IMR-90 (cell line): ENCODE measurements around the gene ILK. TPM values are rescaled to one million over a fixed set of nuclear protein-coding genes. Genes with fewer than 3 reads are reported as not detected.
A peak's percentile ranks its signal among the peaks of the same experiment; 100 is the strongest.

Experiments used
- ATAC-seq: fragments of 200-7000 bp; cut with Tn5 transposase; 2 replicates; pipeline ENCODE4 v1.9.1; 2020; ENCODE audit warnings: low read depth, mild to moderate bottlenecking, moderate library complexity
- BruUV-seq: library from RNA; stranded (reverse); fragments of 400-500 nt; replicated peaks from 2 replicates; lab custom pipeline; 2021; lab: Mats Ljungman, UMichigan
- CTCF ChIA-PET: fragments of 300-600 bp; formaldehyde crosslinking; extraction: SDS; loops from one replicate; lab custom pipeline; 2021; ENCODE audit warnings: antibody characterized with exemption; lab: Yijun Ruan, JAX
- POLR2A ChIA-PET: fragments of 300-600 bp; sonication (Branson Sonifier 250); formaldehyde crosslinking; loops from one replicate; lab custom pipeline; 2022; ENCODE audit warnings: antibody characterized with exemption; ENCODE audit not compliant: unreplicated experiment; lab: Charles Lee
- DNase-seq: peaks from one replicate; pipeline ENCODE4 v3.0.0; 2013
- H2AFZ ChIP-seq: replicated peaks from 2 replicates; pipeline ENCODE3; 2013; ENCODE audit warnings: low read length, mild to moderate bottlenecking; ENCODE audit not compliant: poor library complexity
- H2AK5ac ChIP-seq: 2 replicates; pipeline ENCODE4 v1.6.1; 2013; ENCODE audit warnings: low read depth, low read length, inconsistent platforms
- H2AK9ac ChIP-seq: replicated peaks from 2 replicates; pipeline ENCODE3; 2013; ENCODE audit warnings: mild to moderate bottlenecking, low read depth, low read length, moderate library complexity; ENCODE audit not compliant: poor library complexity
- H2BK120ac ChIP-seq: 2 replicates; pipeline ENCODE4 v1.6.1; 2013; ENCODE audit warnings: low read depth, low read length, inconsistent platforms
- H2BK15ac ChIP-seq: 3 replicates; pipeline ENCODE4 v1.6.1; 2013; ENCODE audit warnings: low read depth, low read length, inconsistent platforms
- H2BK20ac ChIP-seq: 2 replicates; pipeline ENCODE4 v1.6.1; 2013; ENCODE audit warnings: low read depth, mild to moderate bottlenecking, inconsistent platforms, low read length, moderate library complexity
- H2BK5ac ChIP-seq: 2 replicates; pipeline ENCODE4 v1.6.1; 2013; ENCODE audit warnings: mild to moderate bottlenecking, low read depth, low read length, inconsistent platforms; ENCODE audit not compliant: poor library complexity, severe bottlenecking
- H3K14ac ChIP-seq: replicated peaks from 2 replicates; pipeline ENCODE4 v1.6.1; 2013; ENCODE audit warnings: low read depth, low read length, inconsistent platforms
- H3K18ac ChIP-seq: 2 replicates; pipeline ENCODE4 v1.6.1; 2013; ENCODE audit warnings: low read depth, low read length, control low read depth
- H3K23ac ChIP-seq: 2 replicates; pipeline ENCODE4 v1.6.1; 2013; ENCODE audit warnings: low read depth, low read length, inconsistent platforms
- H3K27ac ChIP-seq: 2 replicates; pipeline ENCODE4 v1.5.1; 2013; ENCODE audit warnings: mild to moderate bottlenecking, control low read depth, low read length; ENCODE audit not compliant: insufficient read depth
- H3K27me3 ChIP-seq: 2 replicates; pipeline ENCODE4 v1.6.1; 2013; ENCODE audit warnings: low read length; ENCODE audit not compliant: control insufficient read depth, insufficient read depth
- H3K36me3 ChIP-seq: 2 replicates; pipeline ENCODE4 v1.6.1; 2013; ENCODE audit warnings: low read length, mixed read lengths; ENCODE audit not compliant: control insufficient read depth, insufficient read depth
- H3K4ac ChIP-seq: 2 replicates; pipeline ENCODE4 v1.6.1; 2013; ENCODE audit warnings: low read depth, low read length, inconsistent platforms
- H3K4me1 ChIP-seq: 2 replicates; pipeline ENCODE4 v1.6.1; 2013; ENCODE audit warnings: low read length, mixed read lengths; ENCODE audit not compliant: control insufficient read depth, insufficient read depth
- H3K4me2 ChIP-seq: 2 replicates; pipeline ENCODE4 v1.6.1; 2013; ENCODE audit warnings: low read depth, mild to moderate bottlenecking, control low read depth, low read length, moderate library complexity
- H3K4me3 ChIP-seq: 2 replicates; pipeline ENCODE4 v1.5.1; 2013; ENCODE audit warnings: low read depth, mild to moderate bottlenecking, control low read depth, low read length, moderate library complexity; ENCODE audit not compliant: insufficient read depth
- H3K56ac ChIP-seq: 2 replicates; pipeline ENCODE4 v1.6.1; 2013; ENCODE audit warnings: low read length, inconsistent platforms; ENCODE audit not compliant: insufficient read depth; ENCODE audit errors: extremely low read depth
- H3K79me1 ChIP-seq, 2 experiments: 2 replicates each; pipeline ENCODE4 v1.6.1; 2013; ENCODE audit warnings: low read length in 2 of 2, inconsistent platforms in 1 of 2, low read depth in 1 of 2
- H3K9ac ChIP-seq: 2 replicates; pipeline ENCODE4 v1.6.1; 2013; ENCODE audit warnings: low read depth, low read length, control low read depth
- H3K9me1 ChIP-seq: 2 replicates; pipeline ENCODE4 v1.6.1; 2013; ENCODE audit warnings: low read length, inconsistent platforms; ENCODE audit not compliant: insufficient read depth
- H3K9me3 ChIP-seq: 2 replicates; pipeline ENCODE4 v1.6.1; 2013; ENCODE audit warnings: low read length; ENCODE audit not compliant: control insufficient read depth, insufficient read depth
- H4K20me1 ChIP-seq: 2 replicates; pipeline ENCODE4 v1.6.1; 2013; ENCODE audit warnings: low read length, inconsistent platforms; ENCODE audit not compliant: insufficient read depth
- H4K5ac ChIP-seq: 2 replicates; pipeline ENCODE4 v1.6.1; 2013; ENCODE audit warnings: mild to moderate bottlenecking, low read depth, low read length, control low read depth
- H4K8ac ChIP-seq, 2 experiments: 2 replicates each; pipeline ENCODE4 v1.6.1; 2013; ENCODE audit warnings: low read depth in 2 of 2, low read length in 2 of 2, control low read depth in 1 of 2, inconsistent platforms in 1 of 2
- H4K91ac ChIP-seq: 2 replicates; pipeline ENCODE4 v1.6.1; 2013; ENCODE audit warnings: low read depth, low read length, inconsistent platforms; ENCODE audit not compliant: insufficient read depth
- BHLHE40 ChIP-seq: fragments of 150-350 bp; IDR thresholded peaks from 2 replicates; pipeline ENCODE4 v1.6.1; 2016; ENCODE audit warnings: mild to moderate bottlenecking, low read depth, low read length
- CEBPB ChIP-seq: IDR thresholded peaks from 2 replicates; pipeline ENCODE4 v1.6.1; 2012; ENCODE audit warnings: low read depth, low read length, improper control_type of control experiment
- CHD1 ChIP-seq: IDR thresholded peaks from 2 replicates; pipeline ENCODE4 v1.6.1; 2012; ENCODE audit warnings: low read depth, low read length, improper control_type of control experiment
- ELK1 ChIP-seq: fragments of 150-350 bp; IDR thresholded peaks from 2 replicates; pipeline ENCODE4 v1.6.1; 2016; ENCODE audit warnings: low read depth, mild to moderate bottlenecking, low read length, moderate library complexity, borderline replicate concordance
- FOS ChIP-seq: fragments of 150-350 bp; IDR thresholded peaks from 2 replicates; pipeline ENCODE4 v1.6.1; 2016; ENCODE audit warnings: low read depth, low read length
- MAFK ChIP-seq: IDR thresholded peaks from 2 replicates; pipeline ENCODE4 v1.6.1; 2012; ENCODE audit warnings: low read depth, low read length, improper control_type of control experiment
- MAZ ChIP-seq: IDR thresholded peaks from 2 replicates; pipeline ENCODE4 v1.6.1; 2012; ENCODE audit warnings: low read depth, mild to moderate bottlenecking, low read length, improper control_type of control experiment, moderate library complexity, borderline replicate concordance
- MXI1 ChIP-seq: IDR thresholded peaks from 2 replicates; pipeline ENCODE4 v1.6.1; 2012; ENCODE audit warnings: low read depth, mild to moderate bottlenecking, low read length, moderate library complexity, borderline replicate concordance
- NFE2L2 ChIP-seq: fragments of 150-350 bp; IDR thresholded peaks from 2 replicates; pipeline ENCODE4 v1.6.1; 2016; ENCODE audit warnings: low read depth, mild to moderate bottlenecking, low read length
- RCOR1 ChIP-seq: IDR thresholded peaks from 2 replicates; pipeline ENCODE4 v1.6.1; 2012; ENCODE audit warnings: mild to moderate bottlenecking, low read length, improper control_type of control experiment; ENCODE audit not compliant: insufficient replicate concordance
- RFX5 ChIP-seq: IDR thresholded peaks from 2 replicates; pipeline ENCODE4 v1.8.0; 2012; ENCODE audit warnings: low read depth, mild to moderate bottlenecking, low read length, moderate library complexity
- USF2 ChIP-seq: fragments of 150-350 bp; IDR thresholded peaks from 2 replicates; pipeline ENCODE4 v1.6.1; 2017; ENCODE audit warnings: mild to moderate bottlenecking, antibody characterized with exemption, low read length, low read depth
- WGBS, 2 experiments: methylation state at CpG; one replicate each; pipeline versions ENCODE4 v1.1.5 to v1.1.7; 2013; ENCODE audit warnings: missing lambda C conversion rate in 2 of 2; ENCODE audit not compliant: insufficient read length in 1 of 2; ENCODE audit errors: extremely low coverage in 2 of 2; 5-methylcytosine and 5-hydroxymethylcytosine counted together
- dilution Hi-C: fragments of 300-500 bp; cut with HindIII; formaldehyde crosslinking; loops from one replicate; pipeline ENCODE4 v1.14.3; 2018; ENCODE audit warnings: low sequenced_read_pairs; ENCODE audit not compliant: unreplicated experiment
- in situ Hi-C: fragments of 300-500 bp; cut with MboI; formaldehyde crosslinking; loops from 3 replicates; pipeline ENCODE4 v1.14.3; 2019; ENCODE audit warnings: low sequenced_read_pairs, inconsistent platforms, mixed read lengths
- intact Hi-C: fragments of 100-400 bp; cut with micrococcal nuclease; formaldehyde crosslinking; loops from 2 replicates; pipeline ENCODE4 v1.10.0; 2022
- polyA plus RNA-seq, 3 experiments: library from polyadenylated mRNA; depleted of rRNA; stranded (reverse); fragments of >200 nt; gene quantifications; 2 replicates each; pipeline ENCODE4 v1.2.3, GENCODE V29; 2012; ENCODE audit warnings: low replicate concordance in 1 of 3
- total RNA-seq: library from RNA; depleted of rRNA; stranded (reverse); fragments of >200 nt; gene quantifications from 2 replicates; pipeline ENCODE4 v1.2.3, GENCODE V29; 2012

Gene ILK
- total and polyA plus RNA-seq, 2 of the 4 experiments (the other 2 are of a cell fraction), result 339 to 389 TPM

- Histone ChIP-seq H3K9ac (0 out of 2 replicates have a peak overlapping the region, but pooled peaks have one; percentile 75), H3K4ac (peak overlapping the region; percentile 89), H3K56ac (no peak overlapping the region; the same call in 1 of the 2 replicates), H3K18ac (no peak overlapping the region), H3K9me1 (peaks cover 29% of the 10 kb centered on the region), H3K14ac (no peak overlapping the region; the same call in 1 of the 2 replicates), H2BK5ac (peak overlapping the region; percentile 89), H4K5ac (peak overlapping the region; percentile 27), H3K4me2 (no peak overlapping the region), H4K8ac (peak overlapping the region; percentile 80 to 85; a peak in 2 of 4 replicates), H2BK120ac (no peak overlapping the region), H3K79me1 (peaks cover 31 to 68% of the 10 kb centered on the region in 2 experiments), H3K4me3 (no peak overlapping the region), H3K4me1 (peaks cover 31% of the 10 kb centered on the region), H2AK9ac (peak overlapping the region; percentile 49), H4K91ac (peak overlapping the region; percentile 5; the same call in 1 of the 2 replicates), H2AK5ac (peak overlapping the region; percentile 98), H4K20me1 (peaks cover 8% of the 10 kb centered on the region), H3K27me3 (no peaks in the 10 kb centered on the region), H3K36me3 (peaks cover 42% of the 10 kb centered on the region), H2AFZ (no peak overlapping the region), H2BK15ac (0 out of 3 replicates have a peak overlapping the region, but pooled peaks have one; percentile 93), H3K9me3 (no peaks in the 10 kb centered on the region), H3K23ac (peak overlapping the region; percentile 91), H3K27ac (peak overlapping the region; percentile 95; the same call in 1 of the 2 replicates), H2BK20ac (peak overlapping the region; percentile 46)
- intact Hi-C loops, result no loop called here
- ATAC-seq (no peak), DNase-seq (no peak)
- ChIA-PET CTCF (no interaction called here), POLR2A (interaction anchor here (1.7 kb wide), 1 partner anchor 9 kb away, joined by 4 read pairs; no protein-coding TSS in a partner anchor)
- dilution Hi-C loops, result no loop called here
- TF ChIP-seq MAZ, result no peak
- no peak for TF ChIP-seq USF2
- TF ChIP-seq ELK1, result no peak
- TF ChIP-seq NFE2L2, result no peak
- no peak for TF ChIP-seq FOS
- TF ChIP-seq RFX5, result no peak
- no peak for TF ChIP-seq CHD1
- no peak for TF ChIP-seq RCOR1
- TF ChIP-seq MAFK, result no peak
- no peak for TF ChIP-seq CEBPB
- no peak for TF ChIP-seq BHLHE40
- TF ChIP-seq MXI1, result no peak
- BruUV-seq, result no TSS peak
- in situ Hi-C loops, result no loop called here
- 95% methylated on average over 3 of the region's 14 CpGs; no CpG with 5 or more reads in 1 of the 2 experiments for WGBS, 2 experiments
Observed at GRCh38 chr11:6608726-6609501, 5.3 kb downstream of the ILK start.
